Gastroesophageal sphincter (tissue), 4 donors: ENCODE data around the gene HNRNPM. TPM values are rescaled to one million over a fixed set of nuclear protein-coding genes. Genes with fewer than 3 reads are reported as not detected.
"Not testable (repeated sequence)": the region's sequence is repeated elsewhere in the genome, so short reads cannot be mapped to it uniquely, and the experiment has no call there.

ENCODE experiments used
- ATAC-seq: fragments of 150-250 bp; one replicate; pipeline ENCODE4 v1.9.1; 2016; ENCODE audit warnings: mild to moderate bottlenecking, moderate library complexity
- H3K27ac ChIP-seq, 4 donors: fragments of 200-600 bp; sonication (generic) in 3 of 4; 1 replicate in 3 of 4; 2 replicates in 1 of 4; pipeline ENCODE4 v1.5.1; 2016 to 2019
- H3K27me3 ChIP-seq: fragments of 200-600 bp; sonication (generic); one replicate; pipeline ENCODE4 v1.5.1; 2019
- H3K36me3 ChIP-seq, 2 donors: fragments of 200-600 bp; sonication (generic); one replicate each; pipeline ENCODE4 v1.5.1; 2019; ENCODE audit warnings: control low read depth in 1 of 2
- H3K4me1 ChIP-seq, 3 donors: fragments of 200-600 bp; sonication (generic); 1 replicate in 2 of 3; 2 replicates in 1 of 3; pipeline ENCODE4 v1.5.1; 2016 to 2019; ENCODE audit warnings: control low read depth in 2 of 3
- H3K4me3 ChIP-seq, 2 donors: fragments of 200-600 bp; sonication (generic); one replicate each; pipeline ENCODE4 v1.5.1; 2019; ENCODE audit warnings: mild to moderate bottlenecking in 1 of 2, moderate library complexity in 1 of 2
- H3K9me3 ChIP-seq, 3 donors: fragments of 200-600 bp; sonication (generic); one replicate each; pipeline ENCODE4 v1.5.1; 2017 to 2019; ENCODE audit warnings: control low read depth in 2 of 3
- CTCF ChIP-seq, 4 experiments: fragments of 200-600 bp in 2 of 4; fragments of 450-650 bp in 2 of 4; sonication (generic) in 1 of 4; IDR thresholded peaks; one replicate each; pipeline ENCODE4 v1.5.1; 2017 to 2019; ENCODE audit warnings: antibody characterized with exemption in 4 of 4, mild to moderate bottlenecking in 2 of 4, moderate library complexity in 2 of 4
- EP300 ChIP-seq: sonication (generic); formaldehyde crosslinking; IDR thresholded peaks from one replicate; pipeline ENCODE4 v1.6.1; 2017; ENCODE audit warnings: antibody characterized with exemption, mild to moderate bottlenecking
- POLR2A ChIP-seq, 2 donors: fragments of 450-650 bp; IDR thresholded peaks; one replicate each; pipeline ENCODE4 v1.6.1; 2017; ENCODE audit warnings: antibody characterized with exemption in 2 of 2, mild to moderate bottlenecking in 2 of 2, moderate library complexity in 1 of 2
- POLR2AphosphoS5 ChIP-seq: sonication (generic); formaldehyde crosslinking; IDR thresholded peaks from one replicate; pipeline ENCODE4 v1.6.1; 2017; ENCODE audit warnings: antibody characterized with exemption
- WGBS, 2 donors: methylation state at CpG; one replicate each; pipeline ENCODE4 v1.1.5; 2018; ENCODE audit warnings: low coverage in 1 of 2; 5-methylcytosine and 5-hydroxymethylcytosine counted together
- total RNA-seq, 4 donors: library from RNA; depleted of rRNA; stranded (reverse); fragments of >200 nt; gene quantifications; one replicate each; pipeline ENCODE4 v1.1.0, GENCODE V29; 2016

HNRNPM gene
- total RNA-seq, 4 donors from 2014 or later: 75.1 to 120 (median 101) TPM

GRCh38 chr19:8403098-8403819, 41.5 kb upstream of the HNRNPM start:
- H3K4me3 ChIP-seq: no peak overlapping the region
- TF ChIP-seq EP300: no peak
- no peak for TF ChIP-seq POLR2A (IDR thresholded peaks at IDR 0.05)
- no peak for TF ChIP-seq CTCF (IDR thresholded peaks at IDR 0.05)
- no peak for TF ChIP-seq POLR2AphosphoS5
- WGBS, 2 donors: 88% methylated on average over 5 of the region's 44 CpGs; no CpG with 5 or more reads in 1 of the 2 donors
- no peaks in the 10 kb centered on the region for H3K9me3 ChIP-seq
- peaks cover 0 to 71% of the 10 kb centered on the region in 2 donors for H3K36me3 ChIP-seq
- ATAC-seq: no peak
- no peak overlapping the region for H3K27ac ChIP-seq
- no peaks in the 10 kb centered on the region for H3K27me3 ChIP-seq
- peaks cover 0 to 3% (median 1%) of the 10 kb centered on the region in 3 donors for H3K4me1 ChIP-seq

GRCh38 chr19:8403820-8404109, 41.0 kb upstream of the HNRNPM start:
- 77 to 100% methylated on average over 4 to 16 of the region's 24 CpGs for WGBS, 2 donors
- no peaks in the 10 kb centered on the region for H3K4me1 ChIP-seq
- H3K27me3 ChIP-seq: no peaks in the 10 kb centered on the region
- ATAC-seq: no peak
- TF ChIP-seq POLR2AphosphoS5: no peak
- no peaks in the 10 kb centered on the region for H3K9me3 ChIP-seq
- no peak overlapping the region for H3K27ac ChIP-seq
- peaks cover 0 to 66% of the 10 kb centered on the region in 2 donors for H3K36me3 ChIP-seq
- no peak overlapping the region for H3K4me3 ChIP-seq

- Histone ChIP-seq H3K4me1 (no peaks in the 10 kb centered on the region), H3K4me3 (no peak overlapping the region), H3K36me3 (peaks cover 0 to 59% of the 10 kb centered on the region in 2 donors), H3K27me3 (no peaks in the 10 kb centered on the region), H3K9me3 (no peaks in the 10 kb centered on the region), H3K27ac (no peak overlapping the region)
- ATAC-seq: no peak
- TF ChIP-seq POLR2AphosphoS5 (no peak), EP300 (no peak), CTCF (IDR thresholded peaks at IDR 0.05) (no peak), POLR2A (IDR thresholded peaks at IDR 0.05) (no peak)
- 45 to 67% methylated on average over 2 to 3 of the region's 18 CpGs for WGBS, 2 donors
Observed at GRCh38 chr19:8404391-8405151, 40.2 kb upstream of the HNRNPM start.

- not testable (repeated sequence) for H3K27me3 ChIP-seq, H3K27ac ChIP-seq, H3K36me3 ChIP-seq, H3K9me3 ChIP-seq, ATAC-seq, H3K4me3 ChIP-seq
- peaks cover 0 to 28% (median 11%) of the 10 kb centered on the region in 3 donors for H3K4me1 ChIP-seq
- 80 to 83% methylated on average over 11 to 12 of the region's 13 CpGs for WGBS, 2 donors
Observed at GRCh38 chr19:8410718-8411117, 34.1 kb upstream of the HNRNPM start.

- WGBS, 2 donors: 48% methylated on average over 8 of the region's 89 CpGs; no CpG with 5 or more reads in 1 of the 2 donors
- Histone ChIP-seq H3K4me3 (peak within 1 kb of the TSS; percentile 65 to 89), H3K4me1 (peaks cover 0 to 51% (median 22%) of the 10 kb centered on the region in 3 donors), H3K9me3 (no peaks in the 10 kb centered on the region), H3K36me3 (no peaks in the 10 kb centered on the region), H3K27me3 (no peaks in the 10 kb centered on the region), H3K27ac (peak within 1 kb of the TSS; percentile 76 to 88 (median 88))
- TF ChIP-seq POLR2A (IDR thresholded peaks at IDR 0.05) (peak; percentile 68 to 85), EP300 (no peak), POLR2AphosphoS5 (peak; percentile 50), CTCF (IDR thresholded peaks at IDR 0.05) (peak in 3 of 4 experiments; percentile 48 to 86 (median 61))
- ATAC-seq: peak; percentile 100
Observed at GRCh38 chr19:8412783-8413628, 31.8 kb upstream of the HNRNPM start, which contains the start of gene MARCHF2. Gene MARCHF2 (plus strand): TSS chr19:8413305. CDS start chr19:8421841, 8,536 bp downstream.
